Measurements from ENCODE around the gene FSTL4.

Gene FSTL4

DNA sequence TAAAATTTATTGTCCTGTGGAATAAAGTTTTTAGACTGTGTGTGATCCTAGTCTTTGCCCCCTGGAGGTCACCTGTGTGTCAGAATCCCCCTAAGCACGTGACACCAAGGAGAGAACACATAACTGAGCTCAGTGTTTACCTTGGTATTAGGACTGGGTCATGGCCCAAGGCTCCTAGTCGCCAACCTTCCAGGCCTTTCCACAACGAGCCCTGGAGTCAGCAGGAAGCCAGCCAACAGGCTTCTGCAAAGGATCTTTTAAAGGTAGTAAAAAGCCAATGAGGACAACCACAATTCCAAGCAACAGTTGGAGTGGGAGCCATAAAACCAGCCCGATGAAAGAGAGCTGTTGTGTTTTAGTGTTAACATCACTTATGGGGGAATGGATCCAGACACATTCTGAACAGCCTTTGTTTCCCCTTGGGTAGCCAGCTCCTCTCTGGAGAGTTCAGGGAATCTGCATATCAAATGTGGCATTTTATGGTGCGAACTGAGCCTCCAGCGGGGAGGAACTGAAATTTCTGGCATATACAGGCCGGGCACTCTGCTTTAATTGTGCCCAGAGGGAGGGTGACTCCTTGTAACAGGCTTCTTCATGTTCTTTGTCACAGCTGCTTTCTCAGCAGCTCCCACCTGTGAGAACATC lies 239.9 kb downstream of the FSTL4 start:
- in situ Hi-C loops (cut with HindIII; ENCODE audit: low sequenced_read_pairs): no loop called here

DNA sequence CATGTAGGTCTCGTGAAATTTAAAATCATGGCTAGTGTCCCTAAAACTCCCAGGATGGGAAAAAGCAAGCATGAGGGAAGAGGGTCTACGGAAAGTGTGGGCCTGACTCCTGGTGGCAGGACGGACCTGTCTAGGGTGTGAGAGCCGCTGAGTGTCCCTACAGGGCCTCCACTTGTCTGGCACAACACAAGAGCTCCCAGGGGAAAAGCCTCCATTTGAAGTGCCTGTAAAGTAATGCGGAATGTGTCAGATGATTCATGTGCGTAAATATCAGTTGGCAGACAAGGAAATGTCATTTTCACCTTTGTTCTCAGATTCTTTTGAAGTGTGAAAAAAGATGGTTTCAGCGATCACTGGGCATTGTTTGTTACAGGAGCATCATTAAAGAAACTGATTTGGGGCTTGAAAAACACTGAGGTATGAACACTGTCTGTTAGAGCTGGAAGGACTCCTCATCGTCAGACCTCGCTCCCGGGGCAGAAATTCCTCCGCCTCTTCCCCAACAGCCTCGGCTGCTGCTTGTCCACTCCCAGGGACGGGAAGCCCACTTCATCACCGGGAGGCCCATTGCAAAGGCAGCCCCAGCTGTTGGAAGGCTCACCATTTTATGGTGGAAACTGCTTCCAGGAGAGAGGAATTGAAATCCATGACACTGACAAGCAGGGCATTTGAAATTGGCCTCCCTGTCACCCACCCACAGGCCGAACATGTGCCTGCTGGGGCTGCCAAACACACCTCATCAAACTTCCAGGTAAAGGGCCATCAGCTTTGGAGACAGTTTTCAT lies 240.8 kb downstream of the FSTL4 start:
- in situ Hi-C loops (cut with HindIII; ENCODE audit: low sequenced_read_pairs): no loop called here

- in situ Hi-C loops (cut with HindIII; ENCODE audit: low sequenced_read_pairs): no loop called here
These were observed 241.4 kb downstream of the FSTL4 start for GRCh38 chr5:133370904-133371303.

GRCh38 chr5:133370036-133370831 lies 242.1 kb downstream of the FSTL4 start:
- in situ Hi-C loops (cut with HindIII; ENCODE audit: low sequenced_read_pairs): no loop called here

DNA sequence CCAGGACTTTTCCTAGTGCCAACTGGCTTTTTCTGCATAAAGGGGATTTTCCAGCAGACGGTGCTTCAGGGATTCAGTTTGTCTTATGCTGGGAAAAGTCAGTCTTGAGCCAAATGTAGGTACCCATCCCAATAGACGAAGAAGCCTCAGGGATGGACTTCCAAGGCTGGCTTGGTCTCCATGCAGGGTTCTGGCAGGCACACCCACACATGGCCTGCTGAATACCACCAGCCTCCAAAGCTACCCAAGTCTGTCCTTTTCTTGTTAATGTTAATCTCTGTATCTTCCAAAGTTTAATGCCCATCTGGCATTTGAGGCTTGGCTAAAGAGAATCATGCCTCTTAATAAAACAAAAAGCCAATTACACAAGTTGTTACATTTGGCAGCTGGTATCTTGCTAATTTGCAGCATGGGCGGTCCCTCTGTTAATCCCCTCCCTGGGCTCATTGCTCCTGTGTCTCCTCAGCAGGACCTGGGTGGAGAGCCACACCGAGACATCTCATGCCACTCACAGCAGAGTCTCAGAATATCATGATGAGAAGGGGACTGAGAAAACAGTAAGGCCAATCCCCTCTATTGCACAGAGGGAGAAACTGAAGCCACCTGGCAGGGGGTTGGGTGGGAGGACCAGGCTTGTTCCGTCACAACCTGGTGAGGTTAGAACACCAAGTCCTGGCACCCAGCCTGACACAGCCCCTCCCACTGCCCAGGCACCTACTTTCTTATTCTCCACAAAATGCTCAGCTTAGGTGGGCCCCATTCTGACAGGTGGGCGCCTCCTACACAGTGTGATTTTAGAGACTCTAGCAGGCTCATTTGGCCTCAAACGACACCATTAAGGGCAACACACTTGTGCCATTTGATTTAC lies 243.2 kb downstream of the FSTL4 start:
- in situ Hi-C loops (cut with HindIII; ENCODE audit: low sequenced_read_pairs): no loop called here

DNA sequence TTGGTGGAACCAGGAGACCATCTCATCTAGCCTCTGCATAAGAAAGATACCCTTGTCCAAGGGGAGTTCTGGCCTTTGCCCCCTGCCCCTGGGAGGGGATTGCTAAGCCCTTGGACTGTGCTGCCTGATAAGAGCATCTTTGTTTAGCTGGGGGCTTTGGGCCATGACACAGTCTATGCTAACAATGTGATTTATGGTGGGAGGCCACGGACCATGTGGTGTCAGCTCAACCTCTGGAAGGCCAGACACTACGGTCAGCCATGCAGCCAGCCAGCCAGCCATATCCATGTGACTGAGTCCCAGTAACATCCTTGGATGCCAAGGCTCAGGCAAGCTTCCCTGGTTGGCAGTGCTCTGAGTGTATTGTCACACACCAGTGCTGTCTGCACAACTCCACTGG lies 244.4 kb downstream of the FSTL4 start:
- in situ Hi-C loops (cut with HindIII; ENCODE audit: low sequenced_read_pairs): no loop called here

DNA sequence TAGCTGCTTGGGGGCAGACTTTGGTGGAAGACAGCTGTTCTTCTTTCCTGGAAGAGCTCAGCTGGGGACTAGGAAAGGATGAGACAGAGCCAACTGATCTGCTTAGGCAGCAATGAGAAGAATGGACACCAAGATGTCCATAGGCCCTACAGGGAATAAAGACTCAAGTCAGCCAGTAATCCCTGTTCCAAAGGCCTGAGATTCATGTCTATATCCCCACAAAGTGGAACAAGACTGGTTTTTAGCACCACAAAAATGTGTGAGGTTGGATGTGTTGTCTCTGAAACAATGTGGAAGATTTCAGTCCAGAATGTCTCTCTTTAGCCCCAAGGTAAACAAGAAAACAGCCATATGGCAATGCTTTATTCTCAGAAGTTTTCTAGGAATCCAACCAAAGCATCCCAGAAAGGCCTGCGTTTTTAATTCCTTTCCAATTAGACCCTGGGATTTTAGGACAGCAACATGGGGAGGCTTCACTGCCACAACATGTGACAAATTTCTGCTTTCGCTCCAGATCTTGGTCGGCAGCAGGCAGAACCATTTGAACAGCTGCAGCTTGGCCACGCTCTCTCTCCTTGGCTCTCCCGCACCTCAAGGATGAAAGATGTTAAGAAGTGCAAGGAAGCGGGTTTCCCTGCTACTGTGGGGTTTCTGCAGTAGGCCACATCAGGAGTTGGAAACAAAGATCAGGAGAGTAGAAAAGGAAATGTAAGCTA lies 245.1 kb downstream of the FSTL4 start:
- in situ Hi-C loops (cut with HindIII; ENCODE audit: low sequenced_read_pairs): no loop called here

DNA sequence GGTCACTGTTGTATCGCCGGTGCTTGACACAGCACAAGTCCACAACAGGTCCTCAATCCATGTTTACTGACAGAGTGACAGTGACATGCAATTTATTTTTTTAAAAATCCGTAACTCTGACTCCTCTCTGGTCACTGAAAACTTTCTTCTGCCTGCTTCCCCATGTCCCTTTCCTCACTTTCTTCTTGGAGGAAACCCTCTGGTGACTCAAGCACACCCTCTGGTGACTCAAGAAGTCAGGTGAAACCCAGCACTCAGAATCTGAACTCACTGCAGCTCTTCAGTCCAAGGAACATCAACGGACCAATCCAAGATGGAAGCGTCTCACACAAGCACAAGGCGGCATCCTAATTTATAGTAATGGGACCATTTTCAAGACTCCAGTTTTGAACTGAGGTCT lies 245.9 kb downstream of the FSTL4 start:
- in situ Hi-C loops (cut with HindIII; ENCODE audit: low sequenced_read_pairs): no loop called here

DNA sequence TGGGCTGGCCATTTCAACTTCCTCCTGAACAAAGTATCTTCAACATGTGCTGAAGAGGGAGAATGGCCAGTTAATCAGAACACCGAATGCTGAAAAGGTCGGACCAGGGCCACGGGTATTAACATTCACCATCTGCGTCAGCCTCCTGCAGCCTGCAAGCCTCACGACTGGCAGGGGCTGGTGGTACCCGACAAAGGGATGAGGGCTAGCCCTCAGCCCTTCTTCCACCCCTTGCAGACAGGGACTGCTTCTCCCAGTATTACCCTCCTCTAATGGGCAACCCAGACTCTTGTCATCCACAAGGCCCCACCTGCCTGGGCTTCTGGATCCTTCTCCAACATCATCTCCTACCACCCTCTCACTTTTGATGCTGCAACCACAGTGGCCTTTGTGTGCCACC lies 246.6 kb downstream of the FSTL4 start:
- in situ Hi-C loops (cut with HindIII; ENCODE audit: low sequenced_read_pairs): no loop called here

GRCh38 chr5:133364936-133365707 lies 247.2 kb downstream of the FSTL4 start:
- in situ Hi-C loops (cut with HindIII; ENCODE audit: low sequenced_read_pairs): no loop called here

GRCh38 chr5:133363807-133364587 lies 248.3 kb downstream of the FSTL4 start:
- in situ Hi-C loops (cut with HindIII; ENCODE audit: low sequenced_read_pairs): no loop called here

GRCh38 chr5:133362438-133362837 lies 249.9 kb downstream of the FSTL4 start:
- in situ Hi-C loops (cut with HindIII; ENCODE audit: low sequenced_read_pairs): no loop called here

DNA sequence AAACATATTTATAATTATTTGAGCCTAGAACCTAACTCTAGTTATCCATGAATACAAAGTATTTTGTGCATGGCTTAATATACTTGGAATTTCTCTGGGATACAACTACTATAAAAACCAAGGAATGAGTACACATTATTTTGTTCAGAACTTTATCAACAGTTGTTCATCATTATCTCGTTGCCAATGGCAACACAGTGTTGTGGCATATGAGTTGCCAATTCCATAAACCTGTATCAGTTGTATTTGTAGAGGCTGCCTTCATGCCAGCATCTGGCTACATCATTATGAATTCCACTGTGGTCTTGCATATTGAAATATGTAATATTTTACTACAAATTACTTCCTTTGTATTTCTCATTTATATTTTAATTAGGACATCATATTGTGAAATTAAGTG lies 250.4 kb downstream of the FSTL4 start:
- in situ Hi-C loops (cut with HindIII; ENCODE audit: low sequenced_read_pairs): no loop called here

DNA sequence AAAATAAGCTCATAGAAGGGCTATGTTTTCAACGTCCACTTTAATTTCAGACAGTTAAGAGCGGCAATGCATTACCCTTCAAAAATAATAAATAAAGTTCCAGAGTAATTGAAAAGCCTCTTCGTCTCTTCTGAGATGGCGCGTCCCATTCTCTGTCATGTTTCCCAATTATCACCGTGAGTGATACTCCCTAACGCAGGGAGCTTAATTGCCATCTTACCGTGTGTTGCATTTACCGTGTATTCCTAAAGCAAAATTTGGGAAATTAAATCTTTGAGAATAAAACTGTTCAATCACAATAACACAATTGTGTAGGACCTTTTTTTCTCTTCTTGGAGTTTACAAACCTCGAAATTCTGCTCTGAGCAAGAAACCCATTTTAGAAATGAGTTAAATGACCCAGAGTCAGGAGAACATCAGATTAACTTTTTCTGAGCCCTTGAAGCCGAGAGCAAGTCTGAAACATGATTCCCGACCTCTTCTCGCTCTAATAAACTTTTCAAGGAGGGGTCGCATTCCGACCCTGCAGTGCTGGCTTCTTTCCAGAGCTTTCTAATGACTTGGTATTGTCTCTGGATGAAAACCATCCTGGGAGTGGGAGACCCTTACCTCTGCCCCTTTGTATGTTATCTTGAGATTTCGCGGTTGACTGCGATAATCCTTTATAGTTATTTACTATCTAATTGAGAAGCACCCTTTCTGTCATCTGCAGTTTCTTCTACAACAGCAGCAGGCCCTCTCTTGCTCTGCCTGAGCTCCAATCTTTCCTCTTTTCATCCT lies 251.5 kb downstream of the FSTL4 start:
- in situ Hi-C loops (cut with HindIII; ENCODE audit: low sequenced_read_pairs): no loop called here

DNA sequence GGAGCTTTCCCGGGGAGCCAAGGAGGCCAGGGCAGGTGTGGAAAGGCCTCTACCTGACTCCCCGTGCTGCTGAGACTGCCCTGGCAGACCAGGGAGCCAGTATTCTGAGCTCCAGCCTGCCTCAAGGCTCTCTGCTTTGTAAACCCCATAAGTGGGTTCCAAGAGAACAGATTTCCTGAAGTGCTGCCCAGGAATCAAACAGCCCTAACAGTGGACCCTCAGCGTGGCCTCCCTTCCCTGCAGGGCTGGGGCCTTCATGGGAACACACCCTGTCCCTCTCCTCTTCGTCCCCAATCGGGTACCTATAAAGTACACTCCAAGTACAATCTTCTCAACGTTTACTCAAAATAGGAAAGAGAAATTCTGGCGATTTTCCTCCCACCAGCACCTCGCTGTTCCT lies 252.5 kb downstream of the FSTL4 start:
- in situ Hi-C loops (cut with HindIII; ENCODE audit: low sequenced_read_pairs): no loop called here

GRCh38 chr5:133358271-133358670 lies 254.1 kb downstream of the FSTL4 start:
- in situ Hi-C loops (cut with HindIII; ENCODE audit: low sequenced_read_pairs): no loop called here

- in situ Hi-C loops (cut with HindIII; ENCODE audit: low sequenced_read_pairs): no loop called here
These were observed 254.6 kb downstream of the FSTL4 start for GRCh38 chr5:133357758-133358157.

GRCh38 chr5:133356984-133357421 lies 255.3 kb downstream of the FSTL4 start:
- in situ Hi-C loops (cut with HindIII; ENCODE audit: low sequenced_read_pairs): no loop called here

All from endothelial cell of hepatic sinusoid (primary cell).